Kidney (tissue), 14 donors: ENCODE data around the gene CTNNBL1. TPM values are rescaled to one million over a fixed set of nuclear protein-coding genes. Genes with fewer than 3 reads are reported as not detected.

Source experiments
- DNase-seq, 5 donors: peaks; one replicate each; pipeline ENCODE4 v3.0.0-alpha.2; 2013 to 2020
- FAIRE-seq: peaks from 2 replicates; lab custom pipeline; 2012; peaks lifted over from hg19 to GRCh38; lab: Jason Lieb, UNC
- H3K27ac ChIP-seq, 2 donors: one replicate each; pipeline ENCODE4 v1.7.0; 2013; ENCODE audit warnings: low read depth in 2 of 2, low read length in 2 of 2, inconsistent platforms in 1 of 2
- H3K27me3 ChIP-seq: one replicate; pipeline ENCODE4 v1.7.1; 2013; ENCODE audit warnings: low read length, inconsistent platforms; ENCODE audit not compliant: control insufficient read depth, insufficient read depth
- H3K36me3 ChIP-seq, 3 donors: one replicate each; pipeline versions ENCODE4 v1.7.0 to v1.7.1; 2013; ENCODE audit warnings: low read length in 3 of 3, control low read depth in 1 of 3, inconsistent platforms in 1 of 3; ENCODE audit not compliant: insufficient read depth in 3 of 3, control insufficient read depth in 2 of 3
- H3K4me1 ChIP-seq, 3 donors: one replicate each; pipeline versions ENCODE4 v1.7.0 to v1.7.1; 2013; ENCODE audit warnings: low read length in 3 of 3, inconsistent platforms in 1 of 3, low read depth in 1 of 3; ENCODE audit not compliant: control insufficient read depth in 2 of 3, insufficient read depth in 2 of 3
- H3K4me3 ChIP-seq, 3 donors: one replicate each; pipeline versions ENCODE4 v1.7.0 to v1.8.1; 2013; ENCODE audit warnings: low read length in 3 of 3, control low read depth in 1 of 3, inconsistent platforms in 1 of 3
- H3K9ac ChIP-seq, 3 donors: one replicate each; pipeline versions ENCODE4 v1.7.0 to v1.7.1; 2013; ENCODE audit warnings: low read length in 3 of 3, control low read depth in 1 of 3, inconsistent platforms in 1 of 3
- H3K9me3 ChIP-seq, 3 donors: one replicate each; pipeline versions ENCODE4 v1.7.0 to v1.7.1; 2013; ENCODE audit warnings: low read length in 3 of 3, control low read depth in 1 of 3, inconsistent platforms in 1 of 3; ENCODE audit not compliant: control insufficient read depth in 2 of 3, insufficient read depth in 1 of 3
- intact Hi-C: fragments of 100-400 bp; cut with DNase I; formaldehyde crosslinking; loops from one replicate; pipeline ENCODE4 v1.11.1; 2022
- polyA plus RNA-seq: library from polyadenylated mRNA; stranded (reverse); fragments of 350-450 nt; fragmentation: Illumina TruSeq; extraction: RNeasy Lipid Tissue Mini Kit (QIAGEN cat#74804); gene quantifications from one replicate; pipeline ENCODE4 v1.2.3, GENCODE V29; 2014; ENCODE audit warnings: low read depth, low replicate concordance; ENCODE audit not compliant: insufficient read depth
- total RNA-seq: library from RNA; stranded (reverse); fragmentation: NEBNext Ultra II Directional; extraction: Animal tissue kit (Norgen Biotek cat#: 25700); gene quantifications from one replicate; pipeline ENCODE4 v1.2.1, GENCODE V29; 2021
- TF ChIP-seq, protein P1 (sequence below): IDR thresholded peaks from 3 replicates; pipeline ENCODE4 v1.5.1; 2012; ENCODE audit warnings: mild to moderate bottlenecking, moderate library complexity, borderline replicate concordance; ENCODE audit not compliant: insufficient read depth; ENCODE audit errors: extremely low read depth
- donor health status: control.
- donor health status: control.
- donor health status: control.
- donor health status: control.
- donor health status: control.
- donor health status: DM: yes; HTN: yes; CAD: no.
- donor health status: Normal renal cell carcinoma (clear cell type).

The CTNNBL1 gene
- total and polyA plus RNA-seq, 2 donors from 2014 or later: 40.9 to 70.9 TPM

DNA sequence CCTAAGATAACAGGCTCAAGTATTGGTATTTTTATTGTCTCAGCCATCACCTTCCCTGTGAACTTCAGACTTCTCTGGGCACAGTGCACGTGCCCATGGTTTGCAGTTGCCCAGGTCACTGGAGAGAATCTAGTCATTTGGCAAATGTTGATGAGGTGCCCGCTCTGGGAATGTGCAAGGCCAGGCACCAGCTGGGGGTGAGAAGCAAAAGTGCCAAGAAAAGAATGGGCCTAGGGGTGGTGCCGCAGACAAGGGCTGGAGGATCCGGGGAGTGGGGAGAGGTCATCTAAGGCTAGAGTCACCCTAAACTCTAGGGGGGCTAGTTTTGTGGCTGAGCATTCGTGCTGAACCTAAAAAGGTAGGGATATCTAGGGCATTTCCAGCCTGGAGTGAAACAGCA is 152.0 kb downstream of the CTNNBL1 start:
- Histone ChIP-seq H3K4me1 (no peaks in the 10 kb centered on the region), H3K4me3 (no peak overlapping the region), H3K9ac (no peak overlapping the region), H3K9me3 (no peaks in the 10 kb centered on the region), H3K27ac (no peak overlapping the region), H3K27me3 (no peaks in the 10 kb centered on the region), H3K36me3 (peaks cover 6 to 21% (median 17%) of the 10 kb centered on the region in 3 donors)
- TF ChIP-seq, protein P1, sequence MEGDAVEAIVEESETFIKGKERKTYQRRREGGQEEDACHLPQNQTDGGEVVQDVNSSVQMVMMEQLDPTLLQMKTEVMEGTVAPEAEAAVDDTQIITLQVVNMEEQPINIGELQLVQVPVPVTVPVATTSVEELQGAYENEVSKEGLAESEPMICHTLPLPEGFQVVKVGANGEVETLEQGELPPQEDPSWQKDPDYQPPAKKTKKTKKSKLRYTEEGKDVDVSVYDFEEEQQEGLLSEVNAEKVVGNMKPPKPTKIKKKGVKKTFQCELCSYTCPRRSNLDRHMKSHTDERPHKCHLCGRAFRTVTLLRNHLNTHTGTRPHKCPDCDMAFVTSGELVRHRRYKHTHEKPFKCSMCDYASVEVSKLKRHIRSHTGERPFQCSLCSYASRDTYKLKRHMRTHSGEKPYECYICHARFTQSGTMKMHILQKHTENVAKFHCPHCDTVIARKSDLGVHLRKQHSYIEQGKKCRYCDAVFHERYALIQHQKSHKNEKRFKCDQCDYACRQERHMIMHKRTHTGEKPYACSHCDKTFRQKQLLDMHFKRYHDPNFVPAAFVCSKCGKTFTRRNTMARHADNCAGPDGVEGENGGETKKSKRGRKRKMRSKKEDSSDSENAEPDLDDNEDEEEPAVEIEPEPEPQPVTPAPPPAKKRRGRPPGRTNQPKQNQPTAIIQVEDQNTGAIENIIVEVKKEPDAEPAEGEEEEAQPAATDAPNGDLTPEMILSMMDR: no peak
- FAIRE-seq (no peak), DNase-seq (no peak)
- intact Hi-C loops: no loop called here

- Histone ChIP-seq H3K27me3 (no peaks in the 10 kb centered on the region), H3K36me3 (peaks cover 6 to 17% (median 17%) of the 10 kb centered on the region in 3 donors), H3K4me3 (no peak overlapping the region), H3K27ac (no peak overlapping the region), H3K9me3 (no peaks in the 10 kb centered on the region), H3K9ac (no peak overlapping the region), H3K4me1 (no peaks in the 10 kb centered on the region)
- no peak for FAIRE-seq
- TF ChIP-seq, protein P1: no peak
- no peak for DNase-seq
- intact Hi-C loops: no loop called here
Observed at GRCh38 chr20:37846573-37846972, 152.7 kb downstream of the CTNNBL1 start.

DNA sequence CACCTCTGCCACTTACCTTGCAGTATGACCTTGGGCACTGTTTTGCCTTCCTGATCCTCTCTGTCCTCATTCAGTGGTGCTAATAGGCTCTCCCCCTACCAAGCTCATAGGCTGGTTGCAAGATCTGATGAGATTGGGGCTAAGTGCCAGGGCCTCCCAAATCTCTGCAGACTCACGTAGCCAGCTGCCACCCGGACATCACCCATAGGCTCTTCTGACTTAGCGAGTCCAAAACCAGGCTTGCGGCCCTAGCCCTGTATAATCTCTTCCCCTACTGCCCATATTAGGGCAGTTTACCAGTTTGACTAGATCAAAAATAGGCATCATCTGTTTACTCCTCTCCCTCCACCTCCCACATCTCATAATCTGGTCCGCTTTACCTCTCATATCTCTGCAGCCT is 154.9 kb downstream of the CTNNBL1 start:
- FAIRE-seq (no peak), DNase-seq (no peak)
- TF ChIP-seq, protein P1: no peak
- H3K4me1 ChIP-seq: no peaks in the 10 kb centered on the region
- H3K36me3 ChIP-seq: peaks cover 0 to 13% (median 6%) of the 10 kb centered on the region in 3 donors
- no peaks in the 10 kb centered on the region for H3K9me3 ChIP-seq
- intact Hi-C loops: no loop called here
- H3K27ac ChIP-seq: no peak overlapping the region
- H3K9ac ChIP-seq: no peak overlapping the region
- no peaks in the 10 kb centered on the region for H3K27me3 ChIP-seq
- no peak overlapping the region for H3K4me3 ChIP-seq

DNA sequence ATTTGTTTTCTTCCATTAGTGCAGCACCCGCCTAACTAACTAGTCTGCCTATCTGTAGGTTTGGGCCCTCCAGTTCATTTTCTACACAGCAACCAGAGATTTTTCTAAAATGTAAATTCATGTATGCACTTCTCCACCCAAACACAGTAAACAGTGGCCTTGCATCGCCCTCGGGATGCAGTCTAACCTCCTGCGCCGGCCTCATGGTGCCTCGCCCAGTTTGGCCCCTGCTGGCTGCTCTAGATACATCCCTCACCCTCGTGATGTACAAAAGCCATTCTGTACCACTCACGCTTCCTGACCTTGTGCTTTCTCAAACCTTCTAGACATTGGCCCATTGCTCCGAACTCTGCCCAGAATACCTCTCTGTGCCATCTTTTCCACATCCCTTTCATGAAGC is 155.3 kb downstream of the CTNNBL1 start:
- H3K36me3 ChIP-seq: peaks cover 0 to 10% (median 6%) of the 10 kb centered on the region in 3 donors
- FAIRE-seq (no peak), DNase-seq (no peak)
- H3K4me3 ChIP-seq: no peak overlapping the region
- H3K4me1 ChIP-seq: no peaks in the 10 kb centered on the region
- H3K27ac ChIP-seq: no peak overlapping the region
- TF ChIP-seq, protein P1: no peak
- intact Hi-C loops: no loop called here
- H3K27me3 ChIP-seq: no peaks in the 10 kb centered on the region
- no peaks in the 10 kb centered on the region for H3K9me3 ChIP-seq
- H3K9ac ChIP-seq: no peak overlapping the region
